RWPE2 (cell line): ENCODE results near the gene USP32.

ENCODE experiments used
- ATAC-seq: fragments of 200-7000 bp; cut with Tn5 transposase; 3 replicates; pipeline ENCODE4 v1.9.1; 2021; ENCODE audit warnings: low read depth
- DNase-seq: peaks from one replicate; pipeline ENCODE4 v3.0.0-alpha.2; 2020; ENCODE audit warnings: low spot score
- H3K27ac ChIP-seq: fragments of 450-650 bp; 2 replicates; pipeline ENCODE4 v1.5.1; 2017; ENCODE audit warnings: mild to moderate bottlenecking; ENCODE audit not compliant: poor library complexity, severe bottlenecking
- H3K27me3 ChIP-seq: fragments of 250-450 bp; sonication (Bioruptor Pico); 2 replicates; pipeline ENCODE4 v1.5.1; 2021; ENCODE audit warnings: mild to moderate bottlenecking, moderate library complexity; ENCODE audit not compliant: insufficient read depth, poor library complexity, severe bottlenecking
- H3K36me3 ChIP-seq: fragments of 250-450 bp; sonication (Bioruptor Pico); 2 replicates; pipeline ENCODE4 v1.5.1; 2020; ENCODE audit warnings: low read depth, mild to moderate bottlenecking, moderate library complexity
- H3K4me1 ChIP-seq: fragments of 250-450 bp; sonication (Bioruptor Pico); 2 replicates; pipeline ENCODE4 v1.5.1; 2021; ENCODE audit warnings: mild to moderate bottlenecking, moderate library complexity; ENCODE audit not compliant: insufficient read depth, poor library complexity, severe bottlenecking
- H3K4me3 ChIP-seq: fragments of 250-450 bp; sonication (Bioruptor Pico); 2 replicates; pipeline ENCODE4 v1.5.1; 2021; ENCODE audit warnings: mild to moderate bottlenecking, moderate library complexity; ENCODE audit not compliant: severe bottlenecking
- H3K9me3 ChIP-seq: fragments of 250-450 bp; sonication (Bioruptor Pico); 2 replicates; pipeline ENCODE4 v1.5.1; 2021; ENCODE audit warnings: mild to moderate bottlenecking, moderate library complexity; ENCODE audit not compliant: severe bottlenecking
- CTCF ChIP-seq: fragments of 450-650 bp; IDR thresholded peaks from one replicate; pipeline ENCODE4 v1.5.1; 2017; ENCODE audit warnings: mild to moderate bottlenecking, moderate library complexity; ENCODE audit not compliant: poor library complexity, severe bottlenecking

The USP32 gene

GRCh38 chr17:60300949-60301348 lies 91.0 kb downstream of the USP32 start:
- no peak for TF ChIP-seq CTCF
- no peak for DNase-seq
- Histone ChIP-seq H3K4me1 (peaks cover 4% of the 10 kb centered on the region), H3K9me3 (no peaks in the 10 kb centered on the region), H3K4me3 (no peak overlapping the region), H3K36me3 (peaks cover 7% of the 10 kb centered on the region; the same call in 1 of the 2 replicates), H3K27ac (no peak overlapping the region), H3K27me3 (no peaks in the 10 kb centered on the region)
- ATAC-seq = no peak

GRCh38 chr17:60300011-60300410 lies 91.9 kb downstream of the USP32 start:
- H3K27ac ChIP-seq = no peak overlapping the region
- H3K4me1 ChIP-seq = no peaks in the 10 kb centered on the region
- ATAC-seq = no peak
- no peak for DNase-seq
- no peaks in the 10 kb centered on the region for H3K27me3 ChIP-seq
- no peaks in the 10 kb centered on the region for H3K9me3 ChIP-seq
- H3K4me3 ChIP-seq = no peak overlapping the region
- peaks cover 7% of the 10 kb centered on the region; the same call in 1 of the 2 replicates for H3K36me3 ChIP-seq
- TF ChIP-seq CTCF = no peak

GRCh38 chr17:60297760-60298401 lies 94.1 kb downstream of the USP32 start:
- ATAC-seq (no peak), DNase-seq (no peak)
- Histone ChIP-seq H3K4me1 (no peaks in the 10 kb centered on the region), H3K27ac (no peak overlapping the region), H3K36me3 (peaks cover 19% of the 10 kb centered on the region; the same call in 1 of the 2 replicates), H3K9me3 (no peaks in the 10 kb centered on the region), H3K27me3 (no peaks in the 10 kb centered on the region), H3K4me3 (no peak overlapping the region)
- TF ChIP-seq CTCF = no peak

- Histone ChIP-seq H3K9me3 (no peaks in the 10 kb centered on the region), H3K27ac (no peak overlapping the region), H3K27me3 (no peaks in the 10 kb centered on the region), H3K4me1 (no peaks in the 10 kb centered on the region), H3K36me3 (peaks cover 15% of the 10 kb centered on the region; the same call in 1 of the 2 replicates), H3K4me3 (no peak overlapping the region)
- DNase-seq (no peak), ATAC-seq (no peak)
- no peak for TF ChIP-seq CTCF
These were observed 95.8 kb downstream of the USP32 start for GRCh38 chr17:60296177-60296576.

- H3K27ac ChIP-seq = no peak overlapping the region
- no peaks in the 10 kb centered on the region for H3K4me1 ChIP-seq
These were observed 98.2 kb downstream of the USP32 start for GRCh38 chr17:60293580-60294335.

More at GRCh38 chr17:60293580-60294335, 98.2 kb downstream of the USP32 start:
- Histone ChIP-seq H3K9me3 (no peaks in the 10 kb centered on the region), H3K27me3 (no peaks in the 10 kb centered on the region), H3K36me3 (peaks cover 24% of the 10 kb centered on the region), H3K4me3 (no peak overlapping the region)
- ATAC-seq = no peak
- no peak for DNase-seq
- TF ChIP-seq CTCF = no peak
